K562 treated with DMSO at 1 percent for 24 hours (cell line): ENCODE data around the gene SMTN. TPM values are rescaled to one million over a fixed set of nuclear protein-coding genes. Genes with fewer than 3 reads are reported as not detected.

Experiments
- total RNA-seq: library from RNA; unstranded; fragments of 300-600 nt; gene quantifications from 2 replicates; pipeline ENCODE4 v1.2.3, GENCODE V29; 2022; ENCODE audit warnings: low read depth; ENCODE audit not compliant: insufficient read depth

SMTN gene
- total RNA-seq: 52.4 and 56.4 TPM in 2 replicates

DNA sequence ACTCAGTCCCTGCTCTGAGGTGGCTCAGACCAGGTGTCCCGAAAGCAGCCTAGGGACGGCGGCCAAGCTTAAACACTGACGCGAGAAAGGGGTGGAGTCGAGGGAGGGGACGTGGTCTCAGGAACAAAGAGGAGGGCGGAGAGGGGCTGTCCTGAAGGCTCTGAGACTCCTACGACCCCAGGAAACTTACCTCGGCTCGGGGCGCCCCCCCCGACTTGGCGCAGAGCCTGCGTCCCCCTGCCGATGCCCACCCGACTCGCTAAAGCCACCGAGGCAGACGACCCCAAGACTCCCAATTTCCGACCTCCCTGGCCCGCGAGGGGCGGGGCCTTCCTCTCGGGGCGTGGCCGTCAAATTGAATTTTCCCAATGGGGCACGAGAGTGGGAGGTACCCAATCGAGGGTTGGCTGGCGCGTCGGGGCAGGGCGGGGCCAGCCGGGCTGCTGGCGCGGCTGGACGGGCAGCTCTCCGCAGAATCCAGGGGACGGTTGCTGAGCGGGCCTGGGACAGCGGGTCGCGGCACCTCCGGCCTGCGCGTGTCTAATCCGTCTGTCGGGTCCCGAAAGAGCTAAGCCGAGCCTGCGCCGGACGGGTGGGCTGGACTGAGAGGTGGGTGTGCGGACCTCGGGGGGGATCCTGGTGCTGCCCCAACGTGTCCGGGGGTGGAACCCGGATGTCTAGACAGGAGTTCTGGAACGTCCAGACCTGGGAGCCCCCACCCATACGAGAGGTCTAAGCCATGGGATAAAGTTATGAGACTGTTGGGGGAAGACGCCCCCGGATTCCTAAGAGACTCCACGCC, at the start of gene SMTN:
Gene SMTN, plus strand, starts transcription at position 471 of the 802 bp plus-strand sequence. CDS start 1,941 bp downstream, outside the sequence.

DNA sequence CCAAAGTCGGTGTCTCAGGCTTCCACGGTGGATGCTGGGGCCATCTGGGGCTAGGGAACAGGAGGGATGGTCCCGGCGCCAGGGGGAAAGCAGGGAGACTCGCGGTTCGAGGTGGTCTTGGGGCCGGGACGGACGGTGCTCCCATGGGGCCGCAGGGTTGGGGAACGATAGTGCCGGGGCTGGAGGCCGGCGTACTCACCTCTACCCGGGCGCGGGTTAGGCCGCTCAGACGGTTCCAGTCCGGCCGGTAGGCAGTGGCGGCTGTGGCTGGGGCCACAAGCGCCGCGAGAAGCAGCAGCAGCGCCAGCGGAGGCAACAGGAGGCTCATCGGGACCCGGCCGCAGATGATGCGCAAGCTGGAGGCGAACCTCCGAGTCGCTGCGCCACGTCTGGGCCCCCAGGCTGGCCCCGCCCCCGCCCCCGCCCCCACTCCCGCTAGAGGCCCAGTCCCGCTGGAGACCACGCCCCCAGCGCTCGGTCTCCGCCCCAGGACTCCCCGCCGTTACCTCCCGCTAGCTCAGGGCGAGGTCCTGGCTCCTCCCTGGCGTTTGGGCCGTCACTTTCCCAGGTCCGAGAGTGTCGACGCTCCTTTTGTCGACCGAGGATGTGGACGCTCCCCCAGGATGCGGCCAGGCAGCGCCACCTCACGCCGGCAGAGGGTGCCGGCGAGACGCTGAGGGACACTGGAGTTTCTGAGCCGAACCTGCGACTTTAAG, 26.2 kb downstream of the SMTN start, which contains the start of gene SELENOM:
Gene SELENOM, minus strand, starts transcription at position 391 of the 716 bp plus-strand sequence. Its CDS starts 63 bp downstream, at position 328.

DNA sequence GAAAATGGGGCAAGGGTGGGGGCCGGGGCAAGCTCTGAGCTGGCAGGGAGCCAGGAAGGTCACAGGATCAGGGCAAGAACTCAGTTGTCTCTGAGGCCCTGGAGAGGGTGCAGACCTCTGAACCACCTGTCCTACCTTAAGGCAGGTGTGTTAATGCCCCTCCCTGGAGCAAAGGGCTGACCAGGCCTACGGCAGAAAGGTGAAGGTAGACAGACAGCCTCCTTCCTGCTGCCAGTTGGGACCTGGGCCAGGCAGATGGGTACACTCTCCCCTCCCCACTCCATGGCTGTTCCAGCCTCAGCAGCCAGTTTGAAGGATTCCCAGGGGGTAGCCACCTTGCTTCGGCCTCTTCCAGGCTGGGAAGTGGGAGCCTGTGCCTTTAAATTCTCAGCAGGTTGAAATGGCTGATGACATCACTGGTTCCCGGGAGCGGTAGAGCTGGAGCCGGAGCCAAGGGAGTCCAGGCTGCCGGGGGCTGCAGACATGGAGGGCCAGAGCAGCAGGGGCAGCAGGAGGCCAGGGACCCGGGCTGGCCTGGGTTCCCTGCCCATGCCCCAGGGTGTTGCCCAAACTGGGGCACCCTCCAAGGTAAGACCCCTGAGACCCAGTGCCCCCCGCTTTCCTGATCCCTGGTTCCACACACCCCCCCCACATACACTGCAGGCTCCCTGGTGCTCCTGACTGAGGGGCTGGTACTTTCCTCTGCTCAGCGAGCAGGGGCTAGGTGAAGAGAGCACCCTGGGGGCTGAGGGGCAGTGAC, 41.6 kb downstream of the SMTN start, which contains the start of gene INPP5J:
Gene INPP5J, plus strand, starts transcription at position 435 of the 760 bp plus-strand sequence. Its CDS starts 49 bp downstream, at position 484.

DNA sequence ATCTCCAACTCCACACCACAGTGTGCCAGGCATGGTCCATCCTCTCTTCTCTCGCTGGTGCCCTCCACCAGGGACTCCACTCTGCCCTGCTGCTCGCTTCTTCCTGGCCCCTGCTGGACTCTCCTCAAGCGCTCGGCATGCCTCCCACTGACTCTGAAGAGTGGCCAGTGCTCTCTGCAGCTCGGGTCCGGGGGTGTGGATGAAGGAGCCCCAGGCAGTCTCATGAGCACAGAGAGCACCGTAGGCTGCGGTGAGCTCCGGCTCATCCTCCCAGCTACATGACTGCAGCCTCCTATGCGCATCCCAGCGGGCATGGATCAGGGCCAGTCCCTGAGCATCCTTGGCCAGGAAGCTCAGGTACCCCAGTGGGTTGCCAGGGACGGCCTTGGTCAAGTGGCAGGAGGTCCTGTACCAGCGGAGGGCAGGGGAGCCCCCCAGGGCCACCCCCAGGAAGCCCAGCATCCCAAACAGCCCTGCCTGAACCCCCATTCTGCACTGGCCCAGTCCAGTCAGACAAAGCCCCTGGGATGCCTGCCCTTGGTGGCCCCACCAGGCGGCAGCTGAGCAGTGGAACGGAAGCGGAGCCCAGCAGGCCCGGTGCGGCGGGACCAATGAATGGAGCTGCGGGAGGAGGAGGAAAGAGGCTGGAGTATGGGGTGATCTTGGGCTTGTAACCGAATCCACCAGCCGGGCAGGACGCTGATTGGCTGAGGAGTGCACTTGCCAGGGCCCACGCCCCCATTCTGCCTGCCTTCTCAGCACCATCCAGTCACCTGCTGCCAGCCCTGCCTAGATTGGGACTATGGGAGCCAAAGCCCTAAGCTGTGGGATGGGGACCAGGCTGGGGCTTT, 59.0 kb downstream of the SMTN start, which contains the start of gene PLA2G3:
Gene PLA2G3, minus strand, starts transcription at position 643 of the 851 bp plus-strand sequence. Its CDS starts 154 bp downstream, at position 489.

Other genes with a start within 250 kb of the SMTN start
- gene MORC2, start 112.5 kb upstream of the SMTN start, total RNA-seq: 17.2 and 17.7 TPM in 2 replicates
- gene TUG1, start 112.1 kb upstream of the SMTN start, total RNA-seq: 27.6 and 32.9 TPM in 2 replicates
- gene SELENOM, start 26.2 kb downstream of the SMTN start, total RNA-seq: 86.9 and 99.0 TPM in 2 replicates
- 31.1 and 33.3 TPM in 2 replicates for gene INPP5J, start 41.6 kb downstream of the SMTN start, total RNA-seq
- gene PLA2G3, start 59.2 kb downstream of the SMTN start, total RNA-seq: 0.45 and 0.64 TPM in 2 replicates
- 16.7 and 17.6 TPM in 2 replicates for gene RNF185, start 78.9 kb downstream of the SMTN start, total RNA-seq
- gene LIMK2, start 131.0 kb downstream of the SMTN start, total RNA-seq: 11.4 and 12.0 TPM in 2 replicates
- gene PIK3IP1, start 211.2 kb downstream of the SMTN start, total RNA-seq: 1.6 and 2.1 TPM in 2 replicates